MCF 10A (cell line): ENCODE results near the gene FOLR2. TPM values are rescaled to one million over a fixed set of nuclear protein-coding genes. Genes with fewer than 3 reads are reported as not detected.

Source experiments
- BruUV-seq: library from RNA; stranded (reverse); fragments of 400-500 nt; replicated peaks from 2 replicates; lab custom pipeline; 2021; lab: Mats Ljungman, UMichigan
- CTCF ChIA-PET: fragments of 300-600 bp; sonication (Branson Sonifier 250); formaldehyde crosslinking; extraction: SDS; loops from one replicate; lab custom pipeline; 2021; ENCODE audit warnings: antibody characterized with exemption, inconsistent platforms; lab: Yijun Ruan, JAX
- POLR2A ChIA-PET: fragments of 300-600, 350-650 bp; sonication (Branson Sonifier 250); formaldehyde crosslinking; extraction: SDS; loops from one replicate; lab custom pipeline; 2020; ENCODE audit warnings: antibody characterized with exemption, inconsistent platforms; lab: Yijun Ruan, JAX
- DNase-seq: peaks from one replicate; pipeline ENCODE4 v3.0.0-alpha.2; 2018; ENCODE audit not compliant: unreplicated experiment
- H3K27ac Mint-ChIP-seq: one replicate; pipeline ENCODE4 v1.8.0; 2022; ENCODE audit warnings: mild to moderate bottlenecking, low read depth, mixed read lengths; ENCODE audit not compliant: unreplicated experiment
- H3K27me3 Mint-ChIP-seq: one replicate; pipeline ENCODE4 v1.8.0; 2022; ENCODE audit warnings: mixed read lengths; ENCODE audit not compliant: insufficient read depth, unreplicated experiment
- H3K36me3 Mint-ChIP-seq: one replicate; pipeline ENCODE4 v1.8.0; 2022; ENCODE audit warnings: mild to moderate bottlenecking, moderate library complexity, mixed read lengths; ENCODE audit not compliant: insufficient read depth, unreplicated experiment
- H3K4me1 Mint-ChIP-seq: one replicate; pipeline ENCODE4 v1.8.0; 2022; ENCODE audit warnings: mixed read lengths; ENCODE audit not compliant: insufficient read depth, unreplicated experiment
- H3K4me3 Mint-ChIP-seq: one replicate; pipeline ENCODE4 v1.8.0; 2022; ENCODE audit warnings: mild to moderate bottlenecking, moderate library complexity, mixed read lengths; ENCODE audit not compliant: unreplicated experiment
- H3K9me3 Mint-ChIP-seq: one replicate; pipeline ENCODE4 v1.8.0; 2022; ENCODE audit warnings: mixed read lengths; ENCODE audit not compliant: unreplicated experiment
- intact Hi-C: fragments of 100-400 bp; cut with micrococcal nuclease; formaldehyde crosslinking; loops from 2 replicates; pipeline ENCODE4 v1.14.1; 2022
- total RNA-seq: library from RNA; stranded (reverse); gene quantifications from 2 replicates; pipeline ENCODE4 v1.2.3, GENCODE V29; 2022
- TF ChIP-seq, protein P1 (sequence below): fragments of 200-600 bp; IDR thresholded peaks from one replicate; pipeline ENCODE4 v1.8.0; 2022; ENCODE audit warnings: antibody characterized with exemption, mild to moderate bottlenecking; ENCODE audit not compliant: unreplicated experiment

Gene FOLR2
- total RNA-seq, 1 experiment from 2014 or later = not detected

DNA sequence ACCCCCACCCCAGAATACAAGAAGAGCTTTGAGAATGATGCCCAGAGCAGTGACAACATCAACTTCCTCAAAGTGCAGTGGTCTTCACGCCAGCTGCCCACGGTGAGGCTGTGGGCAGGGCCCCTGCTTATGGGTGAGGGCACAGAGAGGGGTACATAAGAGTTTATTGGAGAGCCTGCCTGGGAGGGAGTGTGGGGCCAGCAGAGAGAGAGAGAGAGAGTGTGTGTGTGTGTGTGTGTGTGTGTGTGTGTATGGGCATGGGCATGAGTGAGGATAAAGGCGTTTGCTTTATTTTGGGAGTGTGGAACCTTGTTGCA is 17.9 kb downstream of the FOLR2 start:
- intact Hi-C loops = no loop called here
- POLR2A ChIA-PET = interaction anchor here (0.6 to 3.3 kb wide), 2 partner anchors 9 to 256 kb away, joined by 3 to 25 read pairs; partner anchors contain the start of gene INPPL1
- no TSS peak for BruUV-seq
- peaks cover 7% of the 10 kb centered on the region for H3K4me1 Mint-ChIP-seq
- no peaks in the 10 kb centered on the region for H3K27me3 Mint-ChIP-seq
- TF ChIP-seq, protein P1, sequence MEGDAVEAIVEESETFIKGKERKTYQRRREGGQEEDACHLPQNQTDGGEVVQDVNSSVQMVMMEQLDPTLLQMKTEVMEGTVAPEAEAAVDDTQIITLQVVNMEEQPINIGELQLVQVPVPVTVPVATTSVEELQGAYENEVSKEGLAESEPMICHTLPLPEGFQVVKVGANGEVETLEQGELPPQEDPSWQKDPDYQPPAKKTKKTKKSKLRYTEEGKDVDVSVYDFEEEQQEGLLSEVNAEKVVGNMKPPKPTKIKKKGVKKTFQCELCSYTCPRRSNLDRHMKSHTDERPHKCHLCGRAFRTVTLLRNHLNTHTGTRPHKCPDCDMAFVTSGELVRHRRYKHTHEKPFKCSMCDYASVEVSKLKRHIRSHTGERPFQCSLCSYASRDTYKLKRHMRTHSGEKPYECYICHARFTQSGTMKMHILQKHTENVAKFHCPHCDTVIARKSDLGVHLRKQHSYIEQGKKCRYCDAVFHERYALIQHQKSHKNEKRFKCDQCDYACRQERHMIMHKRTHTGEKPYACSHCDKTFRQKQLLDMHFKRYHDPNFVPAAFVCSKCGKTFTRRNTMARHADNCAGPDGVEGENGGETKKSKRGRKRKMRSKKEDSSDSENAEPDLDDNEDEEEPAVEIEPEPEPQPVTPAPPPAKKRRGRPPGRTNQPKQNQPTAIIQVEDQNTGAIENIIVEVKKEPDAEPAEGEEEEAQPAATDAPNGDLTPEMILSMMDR = no peak
- CTCF ChIA-PET = interaction anchor here (0.5 to 0.7 kb wide), 2 partner anchors 136 to 553 kb away, joined by 4 read pairs; no protein-coding TSS in a partner anchor
- DNase-seq = no peak
- H3K36me3 Mint-ChIP-seq = peaks cover 76% of the 10 kb centered on the region
- H3K9me3 Mint-ChIP-seq = no peaks in the 10 kb centered on the region
- H3K4me3 Mint-ChIP-seq = no peak overlapping the region
- H3K27ac Mint-ChIP-seq = no peak overlapping the region

DNA sequence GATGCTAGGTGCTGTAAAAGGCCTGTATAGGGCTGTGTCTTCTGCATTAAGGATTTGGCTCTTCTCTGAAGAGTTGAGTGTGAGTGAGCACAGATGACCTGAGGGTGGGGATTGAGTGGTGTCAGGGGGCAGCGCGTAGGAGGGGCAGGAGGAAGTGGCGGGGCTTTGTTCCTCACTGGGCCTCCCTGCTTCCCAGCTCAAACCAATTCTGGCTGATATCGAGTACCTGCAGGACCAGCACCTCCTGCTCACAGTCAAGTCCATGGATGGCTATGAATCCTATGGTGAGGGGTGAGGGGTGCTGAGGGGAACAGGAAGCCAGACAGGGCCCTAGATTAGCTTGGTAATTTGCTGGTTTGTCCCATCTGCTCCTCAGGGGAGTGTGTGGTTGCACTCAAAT is 18.3 kb downstream of the FOLR2 start:
- TF ChIP-seq, protein P1 = no peak
- Mint-ChIP-seq H3K27me3 (no peaks in the 10 kb centered on the region), H3K4me3 (no peak overlapping the region), H3K4me1 (peaks cover 9% of the 10 kb centered on the region), H3K9me3 (no peaks in the 10 kb centered on the region), H3K36me3 (peaks cover 72% of the 10 kb centered on the region), H3K27ac (no peak overlapping the region)
- no TSS peak for BruUV-seq
- no peak for DNase-seq
- intact Hi-C loops = loop anchor here (5.0 kb wide), 1 partner anchor 258 kb away; no protein-coding TSS in a partner anchor
- CTCF ChIA-PET = interaction anchor here (0.7 kb wide), 1 partner anchor 136 kb away, joined by 4 read pairs; no protein-coding TSS in a partner anchor
- POLR2A ChIA-PET = interaction anchor here (0.6 to 3.3 kb wide), 3 partner anchors 10 to 257 kb away, joined by 3 to 25 read pairs (median 3); partner anchors contain the start of gene INPPL1

- H3K4me1 Mint-ChIP-seq = peaks cover 9% of the 10 kb centered on the region
- no peaks in the 10 kb centered on the region for H3K27me3 Mint-ChIP-seq
- TF ChIP-seq, protein P1 = no peak
- H3K36me3 Mint-ChIP-seq = peaks cover 66% of the 10 kb centered on the region
- BruUV-seq = no TSS peak
- no peaks in the 10 kb centered on the region for H3K9me3 Mint-ChIP-seq
- H3K4me3 Mint-ChIP-seq = no peak overlapping the region
- no peak for DNase-seq
- POLR2A ChIA-PET = interaction anchor here (0.6 to 3.3 kb wide), 5 partner anchors 10 to 220 kb away, joined by 3 to 25 read pairs (median 4); partner anchors contain the start of gene INPPL1
- intact Hi-C loops = loop anchor here (5.0 kb wide), 1 partner anchor 258 kb away; no protein-coding TSS in a partner anchor
- CTCF ChIA-PET = interaction anchor here (0.5 to 3.6 kb wide), 7 partner anchors 13 to 250 kb away, joined by 3 to 12 read pairs (median 3); no protein-coding TSS in a partner anchor
- H3K27ac Mint-ChIP-seq = no peak overlapping the region
These were observed 18.9 kb downstream of the FOLR2 start for GRCh38 chr11:72235351-72236057.

- ChIA-PET POLR2A (interaction anchor here (0.7 to 3.3 kb wide), 5 partner anchors 11 to 220 kb away, joined by 3 to 25 read pairs (median 4); partner anchors contain the start of gene INPPL1), CTCF (interaction anchor here (0.5 to 3.6 kb wide), 8 partner anchors 12 to 250 kb away, joined by 3 to 12 read pairs (median 3); no protein-coding TSS in a partner anchor)
- no peak overlapping the region for H3K27ac Mint-ChIP-seq
- TF ChIP-seq, protein P1 = no peak
- H3K4me1 Mint-ChIP-seq = peaks cover 9% of the 10 kb centered on the region
- no TSS peak for BruUV-seq
- H3K27me3 Mint-ChIP-seq = no peaks in the 10 kb centered on the region
- H3K36me3 Mint-ChIP-seq = peaks cover 59% of the 10 kb centered on the region
- intact Hi-C loops = loop anchor here (5.0 kb wide), 1 partner anchor 259 kb away; no protein-coding TSS in a partner anchor
- H3K4me3 Mint-ChIP-seq = no peak overlapping the region
- no peak for DNase-seq
- no peaks in the 10 kb centered on the region for H3K9me3 Mint-ChIP-seq
These were observed 19.6 kb downstream of the FOLR2 start for GRCh38 chr11:72236083-72236697.
